ENCODE results near the gene TTC1.
A peak's percentile ranks its signal among the peaks of the same experiment; 100 is the strongest.
"Not testable (repeated sequence)": the region's sequence is repeated elsewhere in the genome, so short reads cannot be mapped to it uniquely, and the experiment has no call there.

Gene TTC1

GRCh38 chr5:159995907-159996306 is 13.0 kb upstream of the TTC1 start:
- DNase-seq (ENCODE audit: low spot score), result no peak

DNA sequence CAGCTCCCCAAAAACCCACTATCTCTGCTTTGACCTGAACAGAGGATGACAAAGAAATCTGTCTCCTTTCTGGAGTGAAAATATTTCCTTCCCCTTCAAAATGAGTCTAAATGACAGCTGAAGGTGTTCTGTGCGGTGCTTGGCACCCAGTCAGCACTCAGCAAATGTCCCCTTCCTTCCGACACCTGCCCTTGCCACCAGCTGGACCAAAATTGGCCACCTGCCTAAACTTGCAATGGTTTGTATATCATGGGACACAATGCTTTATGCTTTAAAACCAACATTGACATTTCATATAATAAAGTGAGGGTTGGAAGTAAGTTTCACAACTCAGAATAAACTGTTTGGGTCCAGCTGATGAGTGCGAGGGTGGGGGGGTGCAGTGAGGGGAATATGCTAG is 7.5 kb upstream of the TTC1 start:
- DNase-seq (ENCODE audit: low spot score), result no peak

- no peak for DNase-seq (ENCODE audit: low spot score)
These were observed 1.4 kb upstream of the TTC1 start for GRCh38 chr5:160007514-160007913.

DNA sequence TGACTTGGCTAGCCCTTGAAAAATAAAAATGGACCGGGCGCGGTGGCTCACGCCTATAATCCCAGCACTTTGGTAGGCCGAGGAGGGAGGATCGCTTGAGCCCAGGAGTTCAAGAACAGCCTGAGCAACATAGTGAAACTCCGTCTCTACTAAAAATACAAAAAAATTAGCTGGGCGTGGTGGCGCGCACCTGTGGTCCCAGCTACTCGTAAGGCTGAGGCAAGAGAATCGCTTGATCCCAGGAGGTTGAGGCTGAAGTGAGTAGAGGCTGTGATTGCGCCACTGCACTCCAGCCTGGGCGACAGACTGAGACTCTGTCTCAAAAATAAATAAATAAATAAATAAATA is 436 bp upstream of the TTC1 start:
- DNase-seq (ENCODE audit: low spot score), result not testable (repeated sequence)

DNA sequence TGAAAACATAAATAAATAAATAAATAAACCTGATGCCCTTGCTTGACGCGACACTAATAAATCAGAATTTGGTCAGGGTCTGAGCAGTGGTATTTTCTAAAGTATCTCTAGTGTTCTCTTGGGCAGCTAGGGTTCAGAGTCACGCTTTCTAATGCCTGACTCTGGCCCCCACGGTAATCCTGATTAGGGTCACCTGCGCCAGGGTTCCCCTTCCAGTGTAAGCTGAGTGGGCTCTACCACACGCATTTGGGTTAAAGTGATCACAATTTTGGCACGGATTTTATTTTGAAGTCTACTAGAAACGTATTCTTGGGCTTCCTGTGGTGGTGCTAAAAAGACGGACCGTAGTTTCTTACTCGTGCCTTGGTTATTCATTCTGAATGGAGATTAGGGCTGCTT is 651 bp downstream of the TTC1 start:
- no peak for DNase-seq (ENCODE audit: low spot score)

- no peak for DNase-seq (ENCODE audit: low spot score)
These were observed 2.5 kb downstream of the TTC1 start for GRCh38 chr5:160011471-160011870.

DNA sequence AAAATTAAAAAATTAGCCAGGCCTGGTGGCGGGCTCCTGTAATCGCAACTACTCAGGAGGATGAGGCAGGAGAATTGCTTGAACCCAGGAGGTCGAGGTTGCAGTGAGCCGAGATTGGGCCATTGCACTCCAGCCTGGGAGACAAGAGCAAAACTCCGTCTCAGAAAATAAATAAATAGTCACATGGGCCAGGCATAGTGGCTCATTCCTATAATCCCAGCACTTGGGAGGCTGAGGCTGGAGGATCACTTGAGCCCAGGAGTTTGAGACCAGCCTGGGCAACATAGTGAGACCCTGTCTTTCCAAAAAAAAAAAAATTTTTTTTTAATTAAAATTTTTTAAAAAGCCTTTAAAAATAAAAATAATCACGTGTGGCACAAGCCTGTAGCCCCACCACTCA is 5.3 kb downstream of the TTC1 start:
- DNase-seq (ENCODE audit: low spot score), result not testable (repeated sequence)

DNA sequence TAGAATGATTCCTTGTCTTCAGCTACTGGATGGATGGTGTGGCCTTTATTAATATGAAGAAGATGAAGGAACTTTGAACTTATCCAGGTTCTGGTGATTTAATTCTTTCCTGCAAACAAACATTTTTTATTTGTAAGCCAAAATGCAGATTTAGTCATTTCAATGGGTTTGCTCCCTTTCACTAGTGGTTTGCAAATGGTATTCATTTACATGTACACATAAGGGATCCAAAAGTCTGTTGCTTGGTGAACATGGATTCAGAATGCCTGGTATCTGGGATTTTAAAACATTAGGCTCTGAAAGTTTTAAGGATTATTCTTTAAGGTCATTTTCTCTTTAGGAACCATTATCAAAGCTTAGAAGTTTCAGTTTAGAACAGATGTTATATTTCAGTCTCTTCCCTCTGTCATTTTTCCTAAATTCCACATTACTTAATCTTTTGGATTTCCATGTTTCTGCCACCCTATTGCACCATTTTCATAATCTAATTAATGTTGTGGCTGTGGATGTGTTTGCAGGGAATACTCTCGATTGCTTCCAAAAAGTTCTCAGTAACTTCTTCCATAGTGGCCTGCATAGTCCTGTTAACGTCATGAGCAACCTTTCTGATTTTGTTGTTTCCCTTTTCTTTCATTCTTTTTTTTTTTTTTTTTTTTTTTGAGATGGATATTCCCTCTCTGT is 10.1 kb downstream of the TTC1 start:
- no peak for DNase-seq (ENCODE audit: low spot score)

GRCh38 chr5:160020266-160020770 is 11.4 kb downstream of the TTC1 start:
- DNase-seq (ENCODE audit: low spot score), result no peak

DNA sequence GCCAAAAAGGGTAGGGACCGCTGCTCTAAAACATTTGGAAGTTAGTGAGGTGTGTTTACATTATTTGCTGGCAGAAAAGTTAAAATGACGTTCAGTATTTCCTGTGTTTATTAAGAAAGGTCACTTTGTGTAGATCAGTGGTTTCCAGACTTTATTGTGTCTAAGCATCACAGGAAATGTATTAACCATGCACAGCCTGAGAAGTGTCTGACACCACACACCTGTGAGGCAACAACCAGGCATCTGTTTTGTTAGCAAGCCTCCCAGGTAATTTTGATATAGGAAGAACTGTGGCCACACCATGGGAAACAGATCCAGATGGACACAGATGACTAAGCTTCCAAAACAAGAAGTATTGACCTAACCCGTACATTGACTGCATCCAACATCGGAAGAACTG is 12.0 kb downstream of the TTC1 start:
- DNase-seq (ENCODE audit: low spot score), result no peak

DNA sequence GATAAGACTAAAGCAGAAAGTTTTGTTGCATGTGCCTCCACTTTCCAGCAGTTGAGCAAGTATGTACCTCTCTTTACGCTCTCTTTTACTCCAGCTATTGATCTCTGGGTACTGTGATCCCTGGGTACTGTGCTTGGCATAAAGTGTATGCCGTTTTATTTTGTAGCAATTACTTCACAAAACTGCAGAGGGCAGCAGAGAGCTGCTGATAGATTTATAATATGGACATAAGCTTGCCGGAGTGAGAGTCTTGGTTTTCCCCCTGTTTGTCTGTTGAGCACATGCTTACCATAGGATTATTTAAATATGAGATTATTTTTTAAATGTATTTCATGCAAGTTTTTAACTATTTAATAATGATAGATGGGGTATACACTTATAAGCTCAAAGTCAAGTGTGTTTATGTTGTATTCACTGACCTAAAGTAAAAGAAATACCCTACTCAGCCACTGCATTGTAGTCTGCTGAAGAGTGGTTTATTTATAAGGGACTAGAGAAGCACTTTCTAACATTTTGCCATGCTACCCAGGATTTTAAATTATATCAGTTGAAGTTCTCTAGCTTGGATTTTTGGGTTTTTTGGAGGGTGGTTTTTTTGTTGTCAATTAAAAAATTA is 13.0 kb downstream of the TTC1 start:
- peak; percentile 46 for DNase-seq (ENCODE audit: low spot score)

DNA sequence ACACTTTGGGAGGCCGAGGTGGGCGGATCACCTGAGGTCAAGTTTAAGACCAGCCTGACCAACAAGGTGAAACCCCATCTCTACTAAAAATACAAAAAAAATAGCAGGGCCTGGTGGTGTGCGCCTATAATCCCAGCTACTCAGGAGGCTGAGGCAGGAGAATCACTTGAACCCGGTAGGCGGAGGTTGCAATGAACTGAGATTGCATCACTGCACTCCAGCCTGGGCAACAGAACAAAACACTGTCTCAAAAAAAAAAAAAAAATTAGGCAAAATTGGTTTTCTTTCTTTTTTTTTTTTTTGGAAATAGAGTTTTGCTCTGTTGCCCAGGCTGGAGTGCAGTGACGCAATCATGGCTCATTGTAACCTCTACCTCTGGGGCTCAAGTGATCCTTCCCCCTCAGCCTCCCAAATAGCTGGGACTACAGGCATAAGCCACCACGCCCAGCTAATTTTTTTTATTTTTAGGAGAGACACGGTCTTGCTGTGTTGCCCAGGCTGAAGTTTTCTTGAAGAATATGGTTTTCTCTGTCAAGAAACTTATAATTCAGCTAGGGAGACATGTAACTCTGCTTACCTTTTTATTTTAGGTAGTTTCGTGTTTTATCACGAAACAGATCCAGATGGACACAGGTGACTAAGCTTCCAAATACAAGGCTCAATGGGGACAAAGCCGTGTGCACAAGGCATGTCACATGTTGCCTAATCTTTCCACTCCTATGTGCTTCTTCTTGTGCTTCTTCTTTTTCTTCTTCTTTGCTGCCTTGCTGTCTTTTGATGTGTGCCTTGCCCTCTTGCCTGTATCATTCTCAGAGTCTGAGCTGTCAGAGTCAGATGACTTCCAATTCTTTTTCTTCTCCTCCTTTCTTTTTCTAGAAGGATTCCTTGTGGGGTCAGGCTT is 14.3 kb downstream of the TTC1 start:
- DNase-seq (ENCODE audit: low spot score), result no peak

- DNase-seq (ENCODE audit: low spot score), result no peak
These were observed 15.1 kb downstream of the TTC1 start for GRCh38 chr5:160023908-160024630.

GRCh38 chr5:160029004-160029403 is 20.1 kb downstream of the TTC1 start:
- no peak for DNase-seq (ENCODE audit: low spot score)

- DNase-seq (ENCODE audit: low spot score), result no peak
These were observed 20.7 kb downstream of the TTC1 start for GRCh38 chr5:160029540-160030139.

GRCh38 chr5:160030631-160031377 is 21.9 kb downstream of the TTC1 start:
- no peak for DNase-seq (ENCODE audit: low spot score)

- no peak for DNase-seq (ENCODE audit: low spot score)
These were observed 24.8 kb downstream of the TTC1 start for GRCh38 chr5:160033546-160034252.

GRCh38 chr5:160036243-160036642 is 27.3 kb downstream of the TTC1 start:
- no peak for DNase-seq (ENCODE audit: low spot score)

- DNase-seq (ENCODE audit: low spot score), result no peak
These were observed 27.9 kb downstream of the TTC1 start for GRCh38 chr5:160036884-160037283.

- no peak for DNase-seq (ENCODE audit: low spot score)
These were observed 31.0 kb downstream of the TTC1 start for GRCh38 chr5:160039810-160040470.
